HepG2 (cell line): Measurements from ENCODE around the gene CCDC192. TPM values are rescaled to one million over a fixed set of nuclear protein-coding genes. Genes with fewer than 3 reads are reported as not detected.

Experiments used
- ATAC-seq: fragments of 200-7000 bp; cut with Tn5 transposase; 3 replicates; pipeline ENCODE4 v1.9.1; 2020; ENCODE audit warnings: mild to moderate bottlenecking, moderate library complexity
- BruUV-seq: library from RNA; stranded (reverse); fragments of 400-500 nt; replicated peaks from 2 replicates; lab custom pipeline; 2021; lab: Mats Ljungman, UMichigan
- CTCF ChIA-PET: fragments of 300-600 bp; formaldehyde crosslinking; extraction: SDS; loops from one replicate; lab custom pipeline; 2021; ENCODE audit warnings: low total read pairs, inconsistent platforms, low intra/inter-chr PET ratio; lab: Yijun Ruan, JAX
- POLR2A ChIA-PET: fragments of 350-600 bp; sonication (Branson Sonifier 250); formaldehyde crosslinking; loops from one replicate; lab custom pipeline; 2020; ENCODE audit warnings: antibody characterized with exemption, inconsistent platforms; lab: Yijun Ruan, JAX
- DNase-seq: peaks from one replicate; pipeline ENCODE4 v3.0.0-alpha.2; 2015; ENCODE audit warnings: low spot score
- FAIRE-seq: peaks from 3 replicates; lab custom pipeline; 2011; peaks lifted over from hg19 to GRCh38; lab: Jason Lieb, UNC
- H2AFZ ChIP-seq: one replicate; pipeline ENCODE4 v1.6.1; 2011; ENCODE audit warnings: low read length, inconsistent platforms
- H3K27ac ChIP-seq: fragments of 300-600 bp; 3 replicates; pipeline ENCODE4 v1.8.0; 2011; ENCODE audit warnings: mixed run types, mild to moderate bottlenecking, mixed read lengths, low read length, inconsistent platforms; ENCODE audit not compliant: insufficient read depth; ENCODE audit errors: extremely low read length
- H3K27me3 ChIP-seq, 2 experiments: fragments of 200-600 bp in 1 of 2; 2 replicates in 1 of 2; 3 replicates in 1 of 2; pipeline versions ENCODE4 v1.6.0 to v1.8.0; 2011; ENCODE audit warnings: low read length in 2 of 2, mild to moderate bottlenecking in 2 of 2, moderate library complexity in 2 of 2, inconsistent platforms in 1 of 2; ENCODE audit not compliant: insufficient read depth in 2 of 2, control insufficient read depth in 1 of 2
- H3K36me3 ChIP-seq, 2 experiments: fragments of 200-600 bp in 1 of 2; replicated peaks in 1 of 2; 2 replicates in 1 of 2; 3 replicates in 1 of 2; pipeline versions ENCODE4 v1.5.1 to v1.8.0; 2011; ENCODE audit warnings: low read length in 2 of 2, inconsistent platforms in 1 of 2; ENCODE audit not compliant: insufficient read depth in 2 of 2, control insufficient read depth in 1 of 2
- H3K4me1 ChIP-seq: 2 replicates; pipeline ENCODE4 v1.5.1; 2012; ENCODE audit warnings: low read length, inconsistent platforms; ENCODE audit not compliant: insufficient read depth
- H3K4me2 ChIP-seq: 2 replicates; pipeline ENCODE4 v1.6.0; 2011; ENCODE audit warnings: low read depth, low read length, inconsistent platforms
- H3K4me3 ChIP-seq, 3 experiments: fragments of 200-600 bp in 1 of 3; sonication (generic), shearing (Covaris generic) in 1 of 3; replicated peaks in 1 of 3; 2 replicates each; pipeline ENCODE4 v1.5.1; 2011 to 2016; ENCODE audit warnings: low read length in 3 of 3, inconsistent platforms in 2 of 3, low read depth in 2 of 3, mild to moderate bottlenecking in 2 of 3, control low read depth in 1 of 3, mixed read lengths in 1 of 3; ENCODE audit not compliant: insufficient read depth in 1 of 3
- H3K79me2 ChIP-seq: one replicate; pipeline ENCODE4 v1.6.1; 2011; ENCODE audit warnings: low read length, inconsistent platforms; ENCODE audit not compliant: insufficient read depth
- H3K9ac ChIP-seq: 2 replicates; pipeline ENCODE4 v1.6.0; 2011; ENCODE audit warnings: mild to moderate bottlenecking, low read depth, low read length, inconsistent platforms; ENCODE audit not compliant: insufficient read depth
- H3K9me3 ChIP-seq: 2 replicates; pipeline ENCODE4 v1.5.1; 2012; ENCODE audit warnings: mild to moderate bottlenecking, low read length
- H4K20me1 ChIP-seq: 2 replicates; pipeline ENCODE4 v1.6.0; 2011; ENCODE audit warnings: inconsistent platforms, mild to moderate bottlenecking, low read length, moderate library complexity; ENCODE audit not compliant: insufficient read depth
- ATF6 ChIP-seq: sonication (generic); formaldehyde crosslinking; conservative IDR thresholded peaks from 2 replicates; pipeline ENCODE4 v1.4.0; 2020; ENCODE audit warnings: missing genetic modification reagents
- MXD3 ChIP-seq: IDR thresholded peaks from 2 replicates; pipeline ENCODE4 v1.6.1; 2016; ENCODE audit warnings: mild to moderate bottlenecking, missing biosample characterization, missing genetic modification reagents
- NONO ChIP-seq, 2 experiments: fragments of 450-650 bp in 1 of 2; sonication (generic) in 1 of 2; formaldehyde crosslinking in 1 of 2; IDR thresholded peaks in 1 of 2; conservative IDR thresholded peaks in 1 of 2; 2 replicates each; pipeline versions ENCODE4 v1.6.1 to v1.8.0; 2017 to 2022; ENCODE audit warnings: mild to moderate bottlenecking in 1 of 2, missing genetic modification reagents in 1 of 2, moderate library complexity in 1 of 2
- PATZ1 ChIP-seq: sonication (generic); formaldehyde crosslinking; IDR thresholded peaks from 2 replicates; pipeline ENCODE4 v1.4.0; 2020; ENCODE audit warnings: missing genetic modification reagents
- ZNF512B ChIP-seq: sonication (generic); formaldehyde crosslinking; IDR thresholded peaks from 2 replicates; pipeline ENCODE4 v1.5.1; 2020; ENCODE audit warnings: missing genetic modification reagents, mild to moderate bottlenecking, borderline replicate concordance
- ZNF530 ChIP-seq: sonication (generic); formaldehyde crosslinking; IDR thresholded peaks from 2 replicates; pipeline ENCODE4 v1.5.0; 2020; ENCODE audit warnings: low read depth, mild to moderate bottlenecking, missing genetic modification reagents
- ZNF672 ChIP-seq: sonication (generic); formaldehyde crosslinking; IDR thresholded peaks from 2 replicates; pipeline ENCODE4 v1.8.1; 2022; ENCODE audit warnings: missing genetic modification reagents
- WGBS: methylation state at CpG from one replicate; pipeline ENCODE4 v1.1.6; 2017; ENCODE audit warnings: low lambda C conversion rate; 5-methylcytosine and 5-hydroxymethylcytosine counted together
- in situ Hi-C: cut with HindIII; loops from 2 replicates; pipeline ENCODE4 v1.10.0; 2017; ENCODE audit warnings: low pct_unique_long_range_greater_than_20kb; ENCODE audit not compliant: extremely low pct_ligation_motif_present
- intact Hi-C: fragments of 100-400 bp; cut with micrococcal nuclease; formaldehyde crosslinking; loops from one replicate; pipeline ENCODE4 v1.10.0; 2022; ENCODE audit not compliant: unreplicated experiment
- polyA plus RNA-seq, 8 experiments: library from polyadenylated mRNA; depleted of rRNA in 3 of 8; stranded (reverse) in 7 of 8; unstranded in 1 of 8; fragments of >200 nt; fragmentation: Illumina TruSeq in 4 of 8; extraction: Trizol in 4 of 8; gene quantifications; 2 replicates each; pipeline versions ENCODE4 v1.2.1 to v1.2.3, GENCODE V29; 2011 to 2016; ENCODE audit warnings: low read depth in 4 of 8, missing spikeins in 1 of 8, mixed read lengths in 1 of 8; ENCODE audit not compliant: insufficient read depth in 1 of 8
- total RNA-seq, 5 experiments: library from RNA; depleted of rRNA; stranded (reverse); fragments of >200 nt; fragmentation: Illumina TruSeq; extraction: Trizol; gene quantifications; 2 replicates each; pipeline ENCODE4 v1.2.3, GENCODE V29; 2016; ENCODE audit warnings: low read depth in 1 of 5

Gene CCDC192
- total and polyA plus RNA-seq, 2 of the 13 experiments (the other 11 are each of a cell fraction or from before 2014, with no cell fraction given) = not detected

- H3K4me2 ChIP-seq = no peak overlapping the region
- CTCF ChIA-PET = no interaction called here
These were observed 207.2 kb downstream of the CCDC192 start for GRCh38 chr5:127910307-127910956.

More at GRCh38 chr5:127910307-127910956, 207.2 kb downstream of the CCDC192 start:
- H3K9ac ChIP-seq = no peak overlapping the region
- no peak overlapping the region for H2AFZ ChIP-seq
- no peak overlapping the region for H3K4me3 ChIP-seq
- H3K9me3 ChIP-seq = no peaks in the 10 kb centered on the region
- no peak for ATAC-seq
- no peak for TF ChIP-seq ZNF530 (CRISPR knock-in tag)
- no peak for TF ChIP-seq MXD3 (CRISPR knock-in tag)
- TF ChIP-seq NONO (IDR thresholded peaks at IDR 0.05) = no peak
- TF ChIP-seq NONO (CRISPR knock-in tag; conservative IDR thresholded peaks at IDR 0.05) = no peak
- no peak for TF ChIP-seq ATF6 (CRISPR knock-in tag)
- TF ChIP-seq ZNF512B (CRISPR knock-in tag) = no peak
- no peak for TF ChIP-seq PATZ1
- TF ChIP-seq ZNF672 (CRISPR knock-in tag) = no peak
- intact Hi-C loops = loop anchor here (5.0 kb wide), 1 partner anchor 67 kb away; no protein-coding TSS in a partner anchor
- H3K4me1 ChIP-seq = peaks cover 6% of the 10 kb centered on the region; the same call in 1 of the 2 replicates
- POLR2A ChIA-PET = no interaction called here
- no peaks in the 10 kb centered on the region for H3K79me2 ChIP-seq
- in situ Hi-C loops = no loop called here
- WGBS = 0% methylated on average over 2 of the region's 2 CpGs
- no peaks in the 10 kb centered on the region for H3K27me3 ChIP-seq
- no peak for FAIRE-seq
- H3K27ac ChIP-seq = no peak overlapping the region
- no TSS peak for BruUV-seq
- no peaks in the 10 kb centered on the region for H3K36me3 ChIP-seq
- no peak for DNase-seq
- no peaks in the 10 kb centered on the region for H4K20me1 ChIP-seq
